HG03064 (cell line): ENCODE measurements around the gene RABGAP1L.
"Not testable (repeated sequence)": the region's sequence is repeated elsewhere in the genome, so short reads cannot be mapped to it uniquely, and the experiment has no call there.

Experiments
- ATAC-seq: cut with Tn5 transposase; IDR thresholded peaks from one replicate; pipeline ENCODE4 v1.9.1; 2021; ENCODE audit warnings: low read depth; ENCODE audit not compliant: unreplicated experiment

Gene RABGAP1L

GRCh38 chr1:174829990-174830389, 670.7 kb downstream of the RABGAP1L start:
- ATAC-seq = no peak

- ATAC-seq = no peak
Measured at GRCh38 chr1:174836543-174836942, 677.2 kb downstream of the RABGAP1L start.

- no peak for ATAC-seq
Measured at GRCh38 chr1:174837386-174837785, 678.1 kb downstream of the RABGAP1L start.

- ATAC-seq = no peak
Measured at GRCh38 chr1:174839211-174839610, 679.9 kb downstream of the RABGAP1L start.

GRCh38 chr1:174841747-174842146, 682.4 kb downstream of the RABGAP1L start:
- ATAC-seq = peak; percentile 63

- not testable (repeated sequence) for ATAC-seq
Measured at GRCh38 chr1:174848593-174849560, 689.6 kb downstream of the RABGAP1L start.

- no peak for ATAC-seq
Measured at GRCh38 chr1:174850726-174851125, 691.4 kb downstream of the RABGAP1L start.

GRCh38 chr1:174858301-174858700, 699.0 kb downstream of the RABGAP1L start:
- ATAC-seq = no peak

GRCh38 chr1:174870319-174870718, 711.0 kb downstream of the RABGAP1L start:
- no peak for ATAC-seq

GRCh38 chr1:174871886-174872285, 712.6 kb downstream of the RABGAP1L start:
- ATAC-seq = no peak

GRCh38 chr1:174872615-174873058, 713.3 kb downstream of the RABGAP1L start:
- no peak for ATAC-seq

GRCh38 chr1:174874331-174875053, 715.2 kb downstream of the RABGAP1L start:
- ATAC-seq = no peak

- no peak for ATAC-seq
Measured at GRCh38 chr1:174875306-174875705, 716.0 kb downstream of the RABGAP1L start.

- ATAC-seq = no peak
Measured at GRCh38 chr1:174877208-174877673, 717.9 kb downstream of the RABGAP1L start.

GRCh38 chr1:174880171-174880570, 720.9 kb downstream of the RABGAP1L start:
- ATAC-seq = no peak

- ATAC-seq = no peak
Measured at GRCh38 chr1:174883409-174883808, 724.1 kb downstream of the RABGAP1L start.

GRCh38 chr1:174884038-174884437, 724.7 kb downstream of the RABGAP1L start:
- no peak for ATAC-seq

- ATAC-seq = no peak
Measured at GRCh38 chr1:174884566-174884965, 725.2 kb downstream of the RABGAP1L start.

GRCh38 chr1:174890024-174890423, 730.7 kb downstream of the RABGAP1L start:
- no peak for ATAC-seq

GRCh38 chr1:174892016-174892415, 732.7 kb downstream of the RABGAP1L start:
- ATAC-seq = no peak

- no peak for ATAC-seq
Measured at GRCh38 chr1:174894117-174894762, 734.9 kb downstream of the RABGAP1L start.
